Naive thymus-derived CD4-positive, alpha-beta T cell (primary cell): ENCODE results near the gene PARP14. TPM values are rescaled to one million over a fixed set of nuclear protein-coding genes. Genes with fewer than 3 reads are reported as not detected.
A peak's percentile ranks its signal among the peaks of the same experiment; 100 is the strongest.

Source experiments
- ATAC-seq: fragments of 150-1000 bp; cut with Tn5 transposase; 2 replicates; pipeline ENCODE4 v1.10.0; 2021; ENCODE audit warnings: mild to moderate bottlenecking, moderate library complexity
- CTCF ChIA-PET: fragments of 350-600 bp; sonication (Branson Sonifier 250); formaldehyde crosslinking; loops from one replicate; lab custom pipeline; 2021; ENCODE audit warnings: antibody characterized with exemption; lab: Charles Lee
- POLR2A ChIA-PET: fragments of 350-600 bp; sonication (Branson Sonifier 250); formaldehyde crosslinking; loops from one replicate; lab custom pipeline; 2021; ENCODE audit warnings: antibody characterized with exemption, inconsistent platforms; lab: Charles Lee
- DNase-seq, 9 donors: peaks; one replicate each; pipeline versions ENCODE4 v3.0.0 to v3.0.0-alpha.2; 2020 to 2022; ENCODE audit warnings: mixed read lengths in 1 of 9
- H3K27ac ChIP-seq: one replicate; pipeline ENCODE4 v1.7.0; 2013; ENCODE audit warnings: mild to moderate bottlenecking, low read depth, low read length, moderate library complexity
- H3K27me3 ChIP-seq, 2 donors: one replicate each; pipeline ENCODE4 v1.7.0; 2013; ENCODE audit warnings: low read length in 2 of 2, mild to moderate bottlenecking in 2 of 2, moderate library complexity in 2 of 2; ENCODE audit not compliant: control insufficient read depth in 2 of 2, insufficient read depth in 2 of 2
- H3K36me3 ChIP-seq, 3 experiments: 1 replicate in 2 of 3; 2 replicates in 1 of 3; pipeline ENCODE4 v1.7.0; 2013; ENCODE audit warnings: low read length in 3 of 3, mild to moderate bottlenecking in 3 of 3, moderate library complexity in 1 of 3; ENCODE audit not compliant: insufficient read depth in 3 of 3, control insufficient read depth in 2 of 3
- H3K4me1 ChIP-seq, 2 donors: one replicate each; pipeline ENCODE4 v1.7.0; 2013; ENCODE audit warnings: low read length in 2 of 2, mild to moderate bottlenecking in 2 of 2, moderate library complexity in 1 of 2; ENCODE audit not compliant: control insufficient read depth in 2 of 2, insufficient read depth in 2 of 2
- H3K4me3 ChIP-seq: 2 replicates; pipeline ENCODE4 v1.7.0; 2013; ENCODE audit warnings: mild to moderate bottlenecking, low read length
- H3K9me3 ChIP-seq, 3 experiments: 1 replicate in 2 of 3; 2 replicates in 1 of 3; pipeline ENCODE4 v1.7.0; 2013; ENCODE audit warnings: low read length in 3 of 3; ENCODE audit not compliant: control insufficient read depth in 2 of 3
- H3K27ac Mint-ChIP-seq, 9 donors: one replicate each; pipeline ENCODE4 v1.8.0; 2020 to 2022; ENCODE audit warnings: mixed read lengths in 9 of 9, mild to moderate bottlenecking in 8 of 9, moderate library complexity in 5 of 9, inconsistent platforms in 2 of 9
- H3K27me3 Mint-ChIP-seq, 5 donors: one replicate each; pipeline ENCODE4 v1.8.0; 2021 to 2022; ENCODE audit warnings: mixed read lengths in 5 of 5, mild to moderate bottlenecking in 1 of 5
- H3K36me3 Mint-ChIP-seq, 5 donors: one replicate each; pipeline ENCODE4 v1.8.0; 2020 to 2022; ENCODE audit warnings: mixed read lengths in 5 of 5, mild to moderate bottlenecking in 3 of 5, inconsistent platforms in 1 of 5
- H3K4me1 Mint-ChIP-seq, 7 donors: one replicate each; pipeline ENCODE4 v1.8.0; 2020 to 2022; ENCODE audit warnings: mixed read lengths in 7 of 7, mild to moderate bottlenecking in 3 of 7, inconsistent platforms in 1 of 7
- H3K4me3 Mint-ChIP-seq, 10 donors: one replicate each; pipeline ENCODE4 v1.8.0; 2020 to 2022; ENCODE audit warnings: mild to moderate bottlenecking in 10 of 10, mixed read lengths in 10 of 10, moderate library complexity in 6 of 10, inconsistent platforms in 2 of 10
- H3K9me3 Mint-ChIP-seq, 11 donors: one replicate each; pipeline ENCODE4 v1.8.0; 2020 to 2022; ENCODE audit warnings: mixed read lengths in 11 of 11, mild to moderate bottlenecking in 4 of 11, inconsistent platforms in 1 of 11, moderate library complexity in 1 of 11
- intact Hi-C, 2 donors: fragments of 100-400 bp; cut with micrococcal nuclease; formaldehyde crosslinking; loops; one replicate each; pipeline ENCODE4 v1.15.1; 2023
- polyA plus RNA-seq, 2 donors: library from polyadenylated mRNA; unstranded; fragments of 300-500 nt; fragmentation: Illumina TruSeq; gene quantifications; one replicate each; pipeline ENCODE4 v1.2.3, GENCODE V29; 2021
- total RNA-seq, 6 experiments: library from RNA in 5 of 6; stranded (reverse) in 5 of 6; gene quantifications; 1 replicate in 5 of 6; 2 replicates in 1 of 6; pipeline ENCODE4 v1.2.3 and lab custom pipeline; 2021 to 2026

PARP14 gene
- total and polyA plus RNA-seq, 7 experiments from 2014 or later, result 8.4 to 154 (median 47.9) TPM

GRCh38 chr3:122676759-122677158 is 3.9 kb upstream of the PARP14 start:
- Mint-ChIP-seq H3K27ac (no peak overlapping the region), H3K36me3 (peaks cover 0 to 14% (median 0%) of the 10 kb centered on the region in 5 donors), H3K9me3 (peaks cover 0 to 9% (median 0%) of the 10 kb centered on the region in 11 donors), H3K4me3 (no peak overlapping the region), H3K4me1 (peaks cover 21 to 31% (median 31%) of the 10 kb centered on the region in 7 donors), H3K27me3 (no peaks in the 10 kb centered on the region)
- ATAC-seq, result no peak
- Histone ChIP-seq H3K36me3 (peaks cover 0 to 7% (median 0%) of the 10 kb centered on the region in 3 experiments), H3K9me3 (no peaks in the 10 kb centered on the region), H3K4me3 (no peak overlapping the region), H3K27me3 (no peaks in the 10 kb centered on the region), H3K27ac (no peak overlapping the region), H3K4me1 (peaks cover 19 to 20% of the 10 kb centered on the region in 2 donors)
- intact Hi-C loops, result no loop called here
- CTCF ChIA-PET, result interaction anchor here (0.6 to 7.2 kb wide), 2 partner anchors 116 to 121 kb away, joined by 3 to 154 read pairs; partner anchors contain the start of genes DTX3L and PARP9
- POLR2A ChIA-PET, result no interaction called here
- no peak for DNase-seq

- Histone ChIP-seq H3K36me3 (peaks cover 0 to 7% (median 0%) of the 10 kb centered on the region in 3 experiments), H3K4me3 (no peak overlapping the region), H3K27ac (no peak overlapping the region), H3K9me3 (no peaks in the 10 kb centered on the region), H3K4me1 (peaks cover 24% of the 10 kb centered on the region in 2 donors), H3K27me3 (no peaks in the 10 kb centered on the region)
- ChIA-PET CTCF (interaction anchor here (0.6 to 7.2 kb wide), 2 partner anchors 116 to 122 kb away, joined by 3 to 154 read pairs; partner anchors contain the start of genes DTX3L and PARP9), POLR2A (no interaction called here)
- peaks cover 25 to 36% (median 35%) of the 10 kb centered on the region in 7 donors for H3K4me1 Mint-ChIP-seq
- no peaks in the 10 kb centered on the region for H3K27me3 Mint-ChIP-seq
- DNase-seq, result no peak
- no peak overlapping the region for H3K27ac Mint-ChIP-seq
- intact Hi-C loops, result no loop called here
- peaks cover 0 to 9% (median 0%) of the 10 kb centered on the region in 11 donors for H3K9me3 Mint-ChIP-seq
- H3K36me3 Mint-ChIP-seq, result peaks cover 0 to 17% (median 0%) of the 10 kb centered on the region in 5 donors
- H3K4me3 Mint-ChIP-seq, result no peak overlapping the region
- no peak for ATAC-seq
These were observed 3.4 kb upstream of the PARP14 start for GRCh38 chr3:122677216-122677615.

GRCh38 chr3:122678506-122678905 is 2.1 kb upstream of the PARP14 start:
- H3K4me1 Mint-ChIP-seq, result peaks cover 36 to 49% (median 48%) of the 10 kb centered on the region in 7 donors
- H3K27ac ChIP-seq, result no peak overlapping the region
- H3K4me1 ChIP-seq, result peaks cover 24 to 33% of the 10 kb centered on the region in 2 donors
- H3K4me3 Mint-ChIP-seq, result peak overlapping the region in 9 of 10 donors; percentile 2 to 96 (median 21)
- H3K9me3 Mint-ChIP-seq, result peaks cover 0 to 6% (median 0%) of the 10 kb centered on the region in 11 donors
- DNase-seq (no peak), ATAC-seq (no peak)
- no peak overlapping the region for H3K4me3 ChIP-seq
- H3K27ac Mint-ChIP-seq, result peak overlapping the region; percentile 10 to 100 (median 76)
- H3K36me3 ChIP-seq, result peaks cover 0 to 7% (median 0%) of the 10 kb centered on the region in 3 experiments
- H3K27me3 Mint-ChIP-seq, result no peaks in the 10 kb centered on the region
- peaks cover 0 to 23% (median 0%) of the 10 kb centered on the region in 5 donors for H3K36me3 Mint-ChIP-seq
- intact Hi-C loops, result loop anchor here in 1 of 2 donors (2.0 kb wide), 1 partner anchor 294 kb away; the partner anchor contains the start of gene FAM162A
- ChIA-PET CTCF (interaction anchor here (0.5 to 7.2 kb wide), 21 partner anchors 9 to 666 kb away, joined by 3 to 154 read pairs (median 4); partner anchors contain the start of genes DTX3L, MIX23, PARP15 and PARP9), POLR2A (interaction anchor here (0.6 to 6.3 kb wide), 13 partner anchors 10 to 294 kb away, joined by 3 to 84 read pairs (median 7); partner anchors contain the start of genes DTX3L, FAM162A, HSPBAP1 and PARP15)
- H3K27me3 ChIP-seq, result no peaks in the 10 kb centered on the region
- no peaks in the 10 kb centered on the region for H3K9me3 ChIP-seq

- POLR2A ChIA-PET, result interaction anchor here (0.6 to 6.3 kb wide), 20 partner anchors 9 to 1126 kb away, joined by 3 to 84 read pairs (median 6); partner anchors contain the start of genes DTX3L, FAM162A, HSPBAP1 and KPNA1
- peaks cover 0 to 24% (median 0%) of the 10 kb centered on the region in 5 donors for H3K36me3 Mint-ChIP-seq
- CTCF ChIA-PET, result interaction anchor here (0.5 to 7.2 kb wide), 28 partner anchors 10 to 667 kb away, joined by 3 to 154 read pairs (median 4); partner anchors contain the start of genes DTX3L, PARP15 and PARP9
- Histone ChIP-seq H3K4me3 (peak overlapping the region; percentile 87), H3K27ac (peak overlapping the region; percentile 98), H3K9me3 (no peaks in the 10 kb centered on the region), H3K4me1 (peaks cover 27 to 33% of the 10 kb centered on the region in 2 donors), H3K27me3 (no peaks in the 10 kb centered on the region), H3K36me3 (peaks cover 0 to 7% (median 0%) of the 10 kb centered on the region in 3 experiments)
- peak overlapping the region; percentile 93 to 100 (median 98) for H3K27ac Mint-ChIP-seq
- intact Hi-C loops, result loop anchor here (1.0 to 2.0 kb wide), 13 partner anchors 33 to 1133 kb away; partner anchors contain the start of genes DTX3L (in 2 of the 2), PARP15 (in 2 of the 2), PARP9 (in 2 of the 2) and FAM162A (in 1 of the 2)
- no peaks in the 10 kb centered on the region for H3K27me3 Mint-ChIP-seq
- peaks cover 0 to 3% (median 0%) of the 10 kb centered on the region in 11 donors for H3K9me3 Mint-ChIP-seq
- peak overlapping the region; percentile 87 to 99 (median 94) for H3K4me3 Mint-ChIP-seq
- peak; percentile 82 for ATAC-seq
- DNase-seq, result peak; percentile 49 to 84 (median 79)
- H3K4me1 Mint-ChIP-seq, result peaks cover 40 to 57% (median 54%) of the 10 kb centered on the region in 7 donors
These were observed 1.4 kb upstream of the PARP14 start for GRCh38 chr3:122679085-122679881.

GRCh38 chr3:122679882-122680474 is 661 bp upstream of the PARP14 start:
- ATAC-seq, result no peak
- CTCF ChIA-PET, result interaction anchor here (0.6 to 7.2 kb wide), 18 partner anchors 11 to 432 kb away, joined by 3 to 154 read pairs (median 4); partner anchors contain the start of genes DTX3L, KPNA1 and PARP9

More at GRCh38 chr3:122679882-122680474, 661 bp upstream of the PARP14 start:
- H3K27ac ChIP-seq, result peak overlapping the region; percentile 98
- no peaks in the 10 kb centered on the region for H3K27me3 ChIP-seq
- no peaks in the 10 kb centered on the region for H3K9me3 ChIP-seq
- intact Hi-C loops, result loop anchor here (1.0 to 10.0 kb wide), 22 partner anchors 34 to 1134 kb away; partner anchors contain the start of genes DTX3L (in 2 of the 2), EAF2 (in 2 of the 2), HSPBAP1 (in 2 of the 2) and IQCB1 (in 2 of the 2)
- peaks cover 27 to 33% of the 10 kb centered on the region in 2 donors for H3K4me1 ChIP-seq
- Mint-ChIP-seq H3K4me3 (peak overlapping the region; percentile 87 to 99 (median 94)), H3K36me3 (peaks cover 0 to 30% (median 2%) of the 10 kb centered on the region in 5 donors), H3K27ac (peak overlapping the region; percentile 93 to 100 (median 98)), H3K27me3 (no peaks in the 10 kb centered on the region), H3K4me1 (peaks cover 40 to 63% (median 59%) of the 10 kb centered on the region in 7 donors), H3K9me3 (peaks cover 0 to 3% (median 0%) of the 10 kb centered on the region in 11 donors)
- peaks cover 0 to 7% (median 0%) of the 10 kb centered on the region in 3 experiments for H3K36me3 ChIP-seq
- H3K4me3 ChIP-seq, result peak overlapping the region; percentile 87
- DNase-seq, result peak in 3 of 9 donors; percentile 2 to 34 (median 8)
- POLR2A ChIA-PET, result interaction anchor here (0.6 to 6.3 kb wide), 14 partner anchors 14 to 297 kb away, joined by 3 to 84 read pairs (median 8); partner anchors contain the start of genes DTX3L, FAM162A, MIX23 and PARP15
